ENCODE data around the gene ANKRD6.

DNA sequence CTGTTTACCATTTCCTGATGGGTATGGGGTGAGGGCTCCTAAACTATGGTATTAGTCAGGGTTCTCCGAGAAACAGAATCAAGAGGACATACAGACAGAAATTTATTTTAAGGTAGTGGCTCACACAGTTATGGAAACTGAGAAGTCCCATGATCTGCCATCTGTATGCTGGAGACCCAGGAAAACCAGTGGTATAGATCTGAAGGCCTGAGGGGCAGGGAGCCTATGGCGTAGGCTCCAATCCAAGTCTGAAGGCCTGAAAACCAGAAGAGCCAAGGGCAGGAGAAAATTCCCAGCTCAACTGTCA is 93.6 kb downstream of the ANKRD6 start:
- no peak for TF ChIP-seq POLR2AphosphoS5 (IDR thresholded peaks at IDR 0.05; ENCODE audit: low read depth, low read length)
- TF ChIP-seq, protein P1, sequence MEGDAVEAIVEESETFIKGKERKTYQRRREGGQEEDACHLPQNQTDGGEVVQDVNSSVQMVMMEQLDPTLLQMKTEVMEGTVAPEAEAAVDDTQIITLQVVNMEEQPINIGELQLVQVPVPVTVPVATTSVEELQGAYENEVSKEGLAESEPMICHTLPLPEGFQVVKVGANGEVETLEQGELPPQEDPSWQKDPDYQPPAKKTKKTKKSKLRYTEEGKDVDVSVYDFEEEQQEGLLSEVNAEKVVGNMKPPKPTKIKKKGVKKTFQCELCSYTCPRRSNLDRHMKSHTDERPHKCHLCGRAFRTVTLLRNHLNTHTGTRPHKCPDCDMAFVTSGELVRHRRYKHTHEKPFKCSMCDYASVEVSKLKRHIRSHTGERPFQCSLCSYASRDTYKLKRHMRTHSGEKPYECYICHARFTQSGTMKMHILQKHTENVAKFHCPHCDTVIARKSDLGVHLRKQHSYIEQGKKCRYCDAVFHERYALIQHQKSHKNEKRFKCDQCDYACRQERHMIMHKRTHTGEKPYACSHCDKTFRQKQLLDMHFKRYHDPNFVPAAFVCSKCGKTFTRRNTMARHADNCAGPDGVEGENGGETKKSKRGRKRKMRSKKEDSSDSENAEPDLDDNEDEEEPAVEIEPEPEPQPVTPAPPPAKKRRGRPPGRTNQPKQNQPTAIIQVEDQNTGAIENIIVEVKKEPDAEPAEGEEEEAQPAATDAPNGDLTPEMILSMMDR (IDR thresholded peaks at IDR 0.05), result no peak
